Dermis microvascular lymphatic vessel endothelial cell (primary cell): ENCODE measurements around the gene C4orf17. TPM values are rescaled to one million over a fixed set of nuclear protein-coding genes. Genes with fewer than 3 reads are reported as not detected.

Experiments
- DNase-seq, 2 donors: peaks; one replicate each; pipeline versions ENCODE4 v3.0.0 to v3.0.0-alpha.2; 2010; ENCODE audit warnings: low read depth in 2 of 2
- total RNA-seq: library from RNA; depleted of rRNA; stranded (reverse); fragments of >200 nt; gene quantifications from 2 replicates; pipeline ENCODE4 v1.2.1, GENCODE V29; 2014

C4orf17 gene
- total RNA-seq, 1 donor from 2014 or later = not detected

- DNase-seq = no peak
Observed at GRCh38 chr4:99536848-99537247, 26.0 kb downstream of the C4orf17 start.

DNA sequence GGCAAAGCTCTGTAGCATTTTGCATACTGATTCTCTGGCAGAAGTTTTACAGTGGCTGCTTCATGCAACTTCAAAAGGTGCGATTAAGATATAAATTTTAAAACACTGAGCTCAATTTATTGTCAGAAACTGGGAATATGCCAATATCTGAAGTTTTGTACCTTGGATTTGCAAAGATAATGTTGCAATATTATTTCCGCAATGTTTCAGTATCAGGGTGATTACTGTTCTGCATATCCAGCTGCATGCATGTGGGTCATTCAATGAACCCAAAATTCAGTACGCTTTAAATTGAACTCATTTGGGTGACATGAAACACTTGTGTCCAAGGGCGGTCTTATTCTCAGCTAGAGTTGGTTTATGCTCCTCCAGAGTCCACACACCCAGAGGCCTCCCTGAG, 26.9 kb downstream of the C4orf17 start:
- no peak for DNase-seq

- no peak for DNase-seq
Observed at GRCh38 chr4:99540277-99540939, 29.6 kb downstream of the C4orf17 start.

GRCh38 chr4:99552872-99553271, 42.1 kb downstream of the C4orf17 start:
- DNase-seq = no peak

DNA sequence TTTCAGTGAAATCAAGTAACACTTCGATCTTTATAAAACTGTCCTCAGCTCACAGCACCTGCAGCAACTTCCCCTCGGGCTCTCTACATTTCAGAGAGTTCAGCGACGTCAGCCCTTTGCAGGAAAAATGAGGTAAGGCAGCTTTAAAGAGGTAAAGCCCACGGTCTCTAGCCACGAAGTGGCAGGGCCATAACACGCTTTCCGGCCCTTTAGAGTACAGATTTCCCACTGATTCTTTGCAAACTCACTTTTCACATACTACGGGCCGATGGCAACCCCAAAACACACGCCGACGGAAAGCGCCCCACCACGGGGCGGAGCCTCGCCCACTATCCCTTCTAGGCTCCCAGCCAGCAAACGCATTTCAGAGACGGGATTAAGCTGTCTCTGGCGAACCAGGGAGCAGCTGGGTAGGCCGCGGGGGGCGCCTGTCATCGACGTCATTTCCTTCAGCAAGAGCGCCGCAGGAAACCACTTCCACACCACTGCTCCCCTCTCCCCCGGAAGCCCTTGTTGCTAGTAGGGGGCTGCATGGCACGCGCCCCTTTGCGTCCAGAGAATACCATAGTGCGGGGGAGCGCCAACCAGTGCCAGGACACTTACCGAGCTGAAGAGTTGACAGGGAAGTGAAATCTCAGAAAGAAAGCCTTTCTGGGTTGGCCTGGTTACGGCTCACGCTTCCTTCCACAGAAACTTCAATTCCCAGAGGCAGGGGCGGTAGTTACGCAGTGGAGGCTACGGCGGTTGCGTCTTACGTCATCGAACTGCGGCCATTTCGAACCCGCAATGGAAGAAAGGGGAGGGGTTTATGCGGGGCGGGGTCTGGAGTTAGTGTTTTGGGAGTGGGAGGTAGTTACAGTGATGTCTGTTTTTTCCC, 52.7 kb downstream of the C4orf17 start, which contains the start of gene TRMT10A:
TSS of gene TRMT10A (minus strand) at position 730 of the 877 bp plus-strand sequence. CDS start 4,701 bp downstream, outside the sequence.
- DNase-seq = peak; percentile 95 to 99

GRCh38 chr4:99564921-99565320, 54.1 kb downstream of the C4orf17 start:
- no peak for DNase-seq

DNA sequence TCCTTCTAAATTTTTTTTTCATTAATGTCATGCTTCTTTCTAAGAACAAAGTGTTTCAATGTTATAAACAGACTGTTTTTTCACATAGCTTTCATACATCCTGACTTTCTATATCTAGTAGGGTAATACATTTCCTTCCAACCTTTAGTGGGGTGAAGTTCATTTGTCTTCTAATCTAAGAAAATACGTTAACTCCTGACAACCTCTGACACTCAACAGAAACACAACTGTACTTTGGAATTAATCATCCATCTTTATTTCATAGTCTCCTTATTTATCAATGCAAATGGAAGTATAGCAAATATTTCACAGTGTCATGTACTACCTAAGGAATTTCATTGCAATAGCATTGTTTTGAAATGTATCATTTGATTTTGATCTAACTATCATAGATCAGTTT, 61.1 kb downstream of the C4orf17 start:
- no peak for DNase-seq

DNA sequence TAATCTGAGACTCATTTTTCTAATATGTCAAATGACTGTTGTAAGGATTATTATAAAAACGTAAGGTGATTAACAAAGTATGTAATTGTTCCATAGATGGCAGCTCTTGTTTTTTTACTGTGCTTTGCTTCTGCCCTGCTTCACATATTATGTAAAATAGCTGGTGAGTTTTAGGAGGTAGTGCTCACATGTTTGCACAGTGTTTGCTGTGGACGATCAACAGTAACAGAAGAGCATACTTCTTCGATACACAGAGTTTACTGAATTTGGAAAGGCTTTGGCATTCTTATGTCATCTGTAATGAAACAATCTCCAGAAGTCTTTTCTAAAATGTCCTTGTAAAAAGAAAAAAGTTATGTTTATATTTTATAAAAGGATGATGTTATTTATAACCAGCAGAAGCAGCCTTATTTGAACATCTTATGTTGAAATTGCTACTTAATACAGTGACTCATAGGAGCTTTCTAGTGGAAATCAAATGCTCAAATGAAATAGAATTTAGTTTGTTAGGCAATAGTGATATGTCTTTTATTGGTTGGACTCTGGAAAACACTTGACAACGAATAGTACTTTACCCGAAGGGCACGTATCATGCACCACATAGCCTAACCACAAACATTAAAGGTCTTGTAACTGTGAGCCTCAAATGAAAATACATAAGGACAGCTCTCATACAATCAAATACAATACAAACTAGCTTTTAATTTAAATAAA, 61.9 kb downstream of the C4orf17 start:
- DNase-seq = no peak

- no peak for DNase-seq
Observed at GRCh38 chr4:99573735-99574368, 63.0 kb downstream of the C4orf17 start.

DNA sequence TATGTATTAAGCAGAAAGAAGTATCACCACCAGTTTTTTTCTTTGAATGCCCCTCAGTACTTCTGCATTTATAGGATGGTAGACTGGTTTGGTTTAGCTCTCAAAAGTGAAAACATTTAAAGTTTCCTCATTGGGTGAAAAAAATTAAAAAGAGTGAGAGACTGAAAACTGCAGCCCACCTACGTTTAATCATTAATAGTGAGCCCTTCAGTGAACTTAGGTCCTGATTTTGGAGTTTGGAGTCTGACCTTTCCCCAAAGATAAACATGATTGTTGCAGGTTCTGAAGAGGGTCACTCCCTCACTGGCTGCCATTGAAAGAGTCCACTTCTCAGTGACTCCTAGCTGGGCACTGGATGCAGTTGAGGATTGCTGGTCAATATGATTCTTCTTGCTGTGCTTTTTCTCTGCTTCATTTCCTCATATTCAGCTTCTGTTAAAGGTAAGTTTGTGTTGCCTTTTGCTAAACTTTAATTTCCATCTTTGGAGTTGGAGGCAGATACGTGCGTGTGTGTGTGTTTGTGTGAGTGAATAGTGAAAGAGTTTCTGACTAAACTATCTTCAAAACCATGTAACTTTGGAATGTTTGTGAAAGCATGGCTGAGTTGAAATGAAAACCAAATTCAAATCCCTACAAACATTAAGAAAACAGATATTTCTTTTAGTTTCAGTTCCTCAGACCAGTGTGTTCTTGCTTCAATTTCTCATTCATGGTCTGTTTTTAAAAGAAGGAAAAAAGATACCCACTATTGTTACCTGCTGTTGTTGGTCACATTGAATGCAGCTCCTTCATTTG, 63.9 kb downstream of the C4orf17 start, which contains the start of gene MTTP:
TSS of gene MTTP (plus strand) at position 295 of the 795 bp plus-strand sequence. CDS start at position 381, 86 bp downstream.
- no peak for DNase-seq

- DNase-seq = no peak
Observed at GRCh38 chr4:99578714-99579113, 67.9 kb downstream of the C4orf17 start.

DNA sequence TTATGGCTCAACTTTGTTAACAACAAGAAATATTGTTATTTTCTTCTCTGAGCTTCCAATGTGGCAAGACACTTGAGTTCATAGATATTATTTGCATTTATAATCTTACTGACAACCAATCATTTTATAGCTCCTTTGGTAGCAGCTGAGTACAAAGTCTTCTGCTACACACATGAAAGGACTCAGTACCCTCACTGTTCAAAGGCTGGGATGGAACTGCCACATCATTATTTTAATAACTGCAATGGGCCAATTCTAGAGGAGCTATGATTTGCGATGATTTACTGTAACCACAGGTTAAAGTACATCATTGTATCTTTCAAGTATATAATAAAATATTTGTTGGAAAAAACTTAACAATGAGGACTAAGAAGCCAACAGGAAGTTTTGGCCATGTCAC, 74.7 kb downstream of the C4orf17 start:
- no peak for DNase-seq

DNA sequence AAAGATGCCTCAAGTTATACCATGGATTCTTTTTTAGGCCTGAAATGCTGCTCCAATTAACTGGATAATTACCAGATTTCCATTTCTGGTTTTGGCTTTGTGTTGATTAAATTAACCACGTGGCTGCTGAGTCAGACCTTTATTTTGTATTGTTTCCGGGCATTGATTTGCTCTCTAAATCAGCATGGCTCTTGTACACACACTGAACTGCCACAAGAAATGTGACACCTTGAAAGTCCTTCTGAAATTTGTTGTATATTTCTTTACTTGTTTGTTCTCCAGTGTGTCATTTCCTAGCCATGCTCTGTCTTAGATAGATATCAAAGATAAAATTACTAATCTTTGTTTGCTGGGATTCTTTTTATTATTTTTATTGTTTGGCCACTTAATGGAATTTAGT, 75.5 kb downstream of the C4orf17 start:
- DNase-seq = no peak

DNA sequence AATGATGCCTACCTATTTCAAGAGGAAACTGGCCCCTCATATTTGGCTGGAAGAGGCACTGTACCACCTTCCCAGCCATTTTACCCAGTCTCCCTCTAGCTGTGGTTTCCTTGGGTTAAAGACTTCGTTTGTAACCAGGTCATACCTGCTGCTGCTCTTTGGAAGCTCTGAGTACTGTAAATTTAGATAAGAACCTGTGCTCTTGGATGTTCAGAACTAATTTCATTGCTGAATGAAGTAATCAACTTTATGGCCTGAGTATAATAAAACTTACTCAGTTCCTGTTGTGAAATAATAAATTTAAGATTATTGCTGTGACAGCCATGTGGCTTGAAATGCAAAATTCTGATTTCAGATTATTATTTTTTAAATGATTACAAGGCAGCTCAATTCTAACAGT, 76.0 kb downstream of the C4orf17 start:
- no peak for DNase-seq

DNA sequence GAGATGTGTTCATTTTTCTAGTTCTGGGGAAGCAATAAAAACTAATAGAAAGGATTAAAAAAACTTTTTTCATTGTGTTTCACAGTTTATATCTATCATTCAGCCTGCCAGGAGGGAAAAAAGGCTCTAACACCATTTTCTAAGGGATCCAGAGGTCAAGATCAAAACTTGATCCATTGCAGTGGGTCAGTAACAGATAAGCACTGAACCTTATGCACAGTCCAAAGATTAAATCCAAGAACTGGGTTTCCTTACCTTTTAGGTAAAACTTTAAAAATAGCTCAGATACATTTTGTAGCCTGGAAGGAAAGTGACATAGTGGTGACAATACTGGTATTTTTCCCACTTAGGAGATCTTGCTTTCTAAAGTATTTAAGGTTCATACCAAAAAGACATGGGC, 76.5 kb downstream of the C4orf17 start:
- no peak for DNase-seq

- no peak for DNase-seq
Observed at GRCh38 chr4:99587803-99588202, 77.0 kb downstream of the C4orf17 start.

- no peak for DNase-seq
Observed at GRCh38 chr4:99591757-99592156, 80.9 kb downstream of the C4orf17 start.
